ENCODE data around the gene TNFRSF14.

- TF ChIP-seq NFYB (CRISPR knock-in tag; IDR thresholded peaks at IDR 0.05) (no peak), POLR2A (IDR thresholded peaks at IDR 0.05; ENCODE audit: insufficient read depth in 1 of 2, low read depth in 2 of 2, low read length in 2 of 2) (no peak), EZH2 (conservative IDR thresholded peaks at IDR 0.05; ENCODE audit: low read depth, low read length) (no peak), MYNN (CRISPR knock-in tag; IDR thresholded peaks at IDR 0.05; ENCODE audit: low read depth) (no peak), PRDM4 (CRISPR knock-in tag; IDR thresholded peaks at IDR 0.05; ENCODE audit: borderline replicate concordance) (no peak), CENPT (CRISPR knock-in tag; IDR thresholded peaks at IDR 0.05; ENCODE audit: low read depth) (no peak), HDAC6 (IDR thresholded peaks at IDR 0.05; ENCODE audit: low read depth, low read length) (no peak)
These were observed 42.1 kb upstream of the TNFRSF14 start for GRCh38 chr1:2513939-2514652.

Data from HepG2 (cell line).